GM18870 (cell line): ENCODE results near the gene USP25.

Source experiments
- ATAC-seq: cut with Tn5 transposase; IDR thresholded peaks from one replicate; pipeline ENCODE4 v1.9.1; 2021; ENCODE audit warnings: moderate library complexity; ENCODE audit not compliant: unreplicated experiment

USP25 gene

DNA sequence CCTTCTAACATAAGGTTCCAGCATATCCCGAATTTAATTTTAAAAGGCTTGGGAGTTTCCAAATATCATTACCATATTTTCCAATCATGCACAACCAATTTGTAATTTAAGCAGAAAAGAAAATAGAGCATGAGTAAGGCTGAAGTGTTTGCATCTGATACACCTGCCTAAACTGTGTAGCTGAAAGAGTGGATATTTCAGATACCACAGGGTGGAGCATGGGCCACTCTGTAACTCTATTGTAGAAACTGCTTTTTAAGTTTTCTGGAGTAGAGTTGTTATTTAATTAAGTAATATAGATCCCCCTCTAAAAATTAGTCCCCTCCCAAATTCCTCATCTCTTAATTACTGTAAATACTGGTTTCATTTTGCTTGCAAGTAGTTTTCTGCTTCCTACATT is 199.8 kb downstream of the USP25 start:
- no peak for ATAC-seq
